NCI-H345 treated with DMSO at 0.1 percent for 48 hours (cell line): ENCODE measurements around the gene S100A6.
"Not testable (repeated sequence)": the region's sequence is repeated elsewhere in the genome, so short reads cannot be mapped to it uniquely, and the experiment has no call there.

Experiments used
- DNase-seq: peaks from one replicate; lab custom pipeline; 2025; ENCODE audit not compliant: unreplicated experiment; lab: John Stamatoyannopoulos, UW

S100A6 gene

DNA sequence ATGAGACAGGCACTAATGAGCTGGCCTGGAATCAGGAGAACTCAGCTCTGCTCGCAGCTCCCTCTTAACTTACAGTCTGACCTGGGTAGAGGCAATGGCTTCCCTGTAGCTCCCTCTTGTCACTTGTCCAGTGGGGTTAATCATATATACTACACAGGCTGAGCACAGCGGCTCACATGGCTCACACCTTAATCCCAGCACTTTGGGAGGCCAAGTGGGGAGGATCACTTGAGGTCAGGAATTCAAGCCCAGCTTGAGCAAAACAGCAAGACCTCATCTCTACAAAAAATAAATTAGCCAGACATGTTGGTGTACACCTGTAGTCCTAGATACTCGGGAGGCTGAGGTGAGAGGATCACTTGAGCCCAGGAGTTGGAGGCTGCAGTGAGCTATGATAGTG lies 4.2 kb downstream of the S100A6 start:
- DNase-seq = no peak

DNA sequence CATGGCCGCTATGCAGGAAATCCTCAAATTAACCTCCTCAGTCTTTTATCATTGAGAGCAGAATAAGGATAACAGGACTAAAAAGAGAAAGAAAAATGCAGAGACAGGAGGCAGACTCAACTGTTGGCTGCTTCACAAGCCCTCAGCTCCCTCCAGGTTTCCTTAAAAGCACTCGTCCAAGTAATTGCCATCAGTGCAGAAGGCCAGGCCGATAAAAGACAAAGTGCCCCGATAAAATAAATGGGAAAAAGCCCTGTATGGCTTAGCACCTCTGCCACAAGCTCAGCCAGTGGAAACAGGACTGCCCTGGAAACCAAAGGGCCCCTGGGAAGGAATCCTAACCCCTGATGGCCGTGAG lies 8.1 kb downstream of the S100A6 start:
- no peak for DNase-seq

DNA sequence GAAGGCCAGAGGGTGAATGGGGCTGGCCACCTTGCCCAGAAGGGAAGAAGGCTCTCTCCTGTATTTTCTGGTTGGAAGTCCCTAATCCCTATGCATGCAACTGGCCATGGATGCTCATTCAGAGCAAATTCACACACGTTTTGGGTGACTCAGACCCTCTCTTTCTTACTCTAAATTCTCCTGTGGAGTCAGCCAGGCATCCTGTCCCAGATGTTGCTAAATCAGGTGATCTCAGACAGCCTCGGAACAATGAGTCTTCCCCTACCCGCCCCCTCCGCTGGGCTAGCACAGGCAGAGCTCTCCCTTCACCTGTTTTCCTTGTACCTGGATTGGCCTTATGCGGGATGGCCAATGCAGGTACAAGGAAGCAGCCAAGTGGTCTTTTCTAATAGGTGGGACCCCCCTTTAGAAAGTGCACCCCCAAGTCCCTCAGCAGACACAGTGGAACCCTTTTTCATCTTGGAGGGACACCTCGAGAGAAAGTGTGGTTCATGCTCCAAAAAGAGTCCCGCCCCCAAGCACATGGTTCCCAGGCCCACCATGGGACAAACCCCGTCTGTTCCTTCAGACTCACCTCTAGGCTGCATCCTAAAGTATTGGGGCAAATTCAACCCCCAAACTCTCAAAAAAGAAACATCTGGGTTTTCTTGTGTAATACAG lies 8.6 kb downstream of the S100A6 start:
- no peak for DNase-seq

DNA sequence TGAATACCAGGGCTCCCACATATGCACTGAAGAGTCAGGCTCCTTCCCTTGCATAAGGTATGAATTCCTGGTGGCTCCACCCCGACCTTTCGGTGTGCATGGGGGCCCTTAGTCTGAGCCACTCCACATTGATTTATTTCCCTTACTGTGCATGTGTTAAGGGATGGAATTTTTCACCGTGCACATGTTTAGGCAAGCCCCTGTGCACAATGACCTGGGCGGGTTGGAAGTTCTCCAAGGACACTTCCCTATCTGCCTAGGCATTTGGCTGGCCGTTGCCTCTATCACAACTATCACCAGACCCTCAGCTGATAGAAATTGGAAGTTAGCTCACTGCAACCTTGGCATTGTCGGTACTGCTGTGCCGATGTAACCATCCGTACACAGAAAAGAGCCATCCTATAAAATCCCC lies 9.7 kb downstream of the S100A6 start:
- peak; percentile 92 for DNase-seq

DNA sequence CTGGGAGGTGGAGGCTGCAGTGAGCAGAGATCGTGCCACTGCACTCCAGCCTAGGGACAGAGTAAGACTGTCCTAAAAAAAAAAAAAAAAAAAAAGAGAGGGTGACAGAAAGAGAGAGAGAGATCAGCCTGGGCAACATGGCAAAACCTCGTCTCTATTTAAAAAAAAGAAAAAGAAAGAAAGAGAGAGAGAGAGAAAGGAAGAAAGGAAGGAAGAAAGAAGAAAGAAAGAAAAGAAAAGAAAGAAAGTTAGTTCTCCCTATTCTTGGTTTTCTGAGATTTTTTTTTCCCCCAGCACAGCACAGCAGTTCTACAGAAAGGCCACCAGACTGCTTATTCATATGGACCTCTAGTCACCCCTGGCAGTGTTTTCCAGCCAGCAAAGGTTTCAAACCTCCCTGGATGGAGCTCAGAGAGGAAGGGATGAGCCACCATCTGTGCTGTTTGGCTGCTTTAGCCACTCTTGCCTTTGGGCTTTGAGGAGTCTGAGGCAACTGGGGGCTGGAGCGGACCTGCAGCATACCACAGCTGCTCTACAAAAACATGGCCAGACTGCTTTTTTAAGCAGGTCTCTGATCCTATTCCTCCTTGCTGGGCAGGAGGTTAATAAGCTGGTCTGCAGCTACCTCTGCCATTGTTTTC lies 10.6 kb downstream of the S100A6 start:
- no peak for DNase-seq

DNA sequence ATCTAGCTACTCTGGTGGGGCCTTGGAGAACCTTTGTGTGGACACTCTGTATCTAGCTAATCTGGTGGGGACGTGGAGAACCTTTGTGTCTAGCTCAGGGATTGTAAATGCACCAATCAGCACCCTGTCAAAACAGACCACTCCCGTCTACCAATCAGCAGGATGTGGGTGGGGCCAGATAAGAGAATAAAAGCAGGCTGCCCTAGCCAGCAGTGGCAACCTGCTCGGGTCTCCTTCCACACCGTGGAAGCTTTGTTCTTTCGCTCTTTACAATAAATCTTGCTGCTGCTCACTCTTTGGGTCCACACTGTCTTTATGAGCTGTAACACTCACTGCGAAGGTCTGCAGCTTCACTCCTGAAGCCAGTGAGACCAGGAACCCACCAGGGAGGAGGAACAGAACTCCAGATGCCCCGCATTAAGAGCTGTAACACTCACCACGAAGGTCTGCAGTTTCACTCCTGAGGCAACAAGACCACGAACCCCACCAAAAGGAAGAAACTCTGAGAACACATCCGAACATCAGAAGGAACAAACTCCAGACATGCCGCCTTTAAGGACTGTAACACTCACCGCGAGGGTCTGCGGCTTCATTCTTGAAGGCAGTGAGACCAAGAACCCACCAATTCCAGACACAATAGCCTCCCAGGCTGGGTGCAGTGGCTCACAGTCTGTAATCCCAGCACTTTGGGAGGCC lies 13.3 kb downstream of the S100A6 start:
- not testable (repeated sequence) for DNase-seq

DNA sequence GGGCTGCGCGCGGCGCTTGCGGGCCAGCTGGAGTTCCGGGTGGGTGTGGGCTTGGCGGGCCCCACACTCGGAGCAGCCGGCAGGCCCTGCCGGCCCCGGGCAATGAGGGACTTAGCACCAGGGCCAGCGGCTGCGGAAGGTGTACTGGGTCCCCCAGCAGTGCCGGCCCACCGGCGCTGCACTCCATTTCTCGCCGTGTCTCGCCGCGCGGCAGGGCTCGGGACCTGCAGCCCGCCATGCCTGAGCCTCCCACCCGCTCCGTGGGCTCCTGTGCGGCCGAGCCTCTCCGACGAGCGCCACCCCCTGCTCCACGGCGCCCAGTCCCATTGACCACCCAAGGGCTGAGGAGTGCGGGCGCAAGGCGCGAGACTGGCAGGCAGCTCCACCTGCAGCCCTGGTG lies 14.0 kb downstream of the S100A6 start:
- DNase-seq = not testable (repeated sequence)

DNA sequence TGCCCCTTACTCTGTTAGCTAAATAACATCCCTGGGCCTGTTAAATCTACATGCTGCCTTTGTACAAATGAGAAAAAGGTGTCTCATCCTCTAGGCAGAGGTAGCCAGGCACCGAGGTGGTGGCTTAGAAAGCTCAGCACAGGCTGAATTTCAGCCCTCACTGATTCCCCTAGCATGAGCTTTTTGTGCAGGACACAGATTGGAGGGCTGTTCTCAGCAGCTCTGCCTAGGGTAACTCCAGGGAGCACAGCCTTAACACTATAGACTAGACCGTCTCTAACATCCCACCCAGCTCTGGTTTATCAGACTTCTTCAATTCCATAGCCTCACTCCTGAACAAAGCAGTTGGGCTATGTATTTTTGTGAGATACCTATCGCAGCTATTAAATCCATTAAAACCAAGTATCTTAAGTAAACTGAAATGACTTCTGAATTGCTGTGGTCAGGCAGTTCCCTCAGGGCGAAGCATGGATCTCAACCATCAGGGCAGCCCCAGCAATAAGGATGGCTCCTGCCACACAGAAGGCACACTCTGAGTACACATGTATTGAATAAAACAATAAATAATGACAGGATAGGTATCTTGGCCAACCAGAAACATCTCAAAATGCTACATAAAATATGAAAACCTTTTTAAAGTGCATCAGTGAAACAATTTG lies 14.8 kb downstream of the S100A6 start:
- DNase-seq = no peak

DNA sequence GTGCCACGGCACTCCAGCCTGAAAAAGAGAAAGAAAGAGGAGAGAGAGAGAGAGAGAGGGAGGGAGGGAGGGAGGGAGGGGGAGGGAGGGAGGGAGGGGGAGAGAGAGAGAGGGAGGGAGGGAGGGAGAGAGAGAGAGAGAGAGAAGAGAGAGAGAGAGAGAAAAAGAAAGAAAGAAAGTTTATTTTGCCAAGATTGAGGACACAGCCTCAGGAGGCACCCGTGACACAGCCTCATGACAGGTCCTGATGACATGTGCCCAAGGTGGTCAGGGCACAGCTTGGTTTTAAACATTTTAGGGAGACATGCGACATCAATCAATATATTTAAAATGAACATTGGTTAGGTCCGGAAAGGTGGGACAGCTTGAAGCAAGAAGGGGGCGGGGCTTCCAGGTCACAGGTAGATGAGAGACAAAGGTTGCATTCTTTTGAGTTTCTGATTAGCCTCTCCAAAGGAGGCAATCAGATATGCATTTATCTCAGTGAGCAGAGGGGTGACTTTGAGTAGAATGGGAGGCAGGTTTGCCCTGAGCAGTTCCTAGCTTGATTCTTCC lies 15.6 kb downstream of the S100A6 start:
- DNase-seq = not testable (repeated sequence)

DNA sequence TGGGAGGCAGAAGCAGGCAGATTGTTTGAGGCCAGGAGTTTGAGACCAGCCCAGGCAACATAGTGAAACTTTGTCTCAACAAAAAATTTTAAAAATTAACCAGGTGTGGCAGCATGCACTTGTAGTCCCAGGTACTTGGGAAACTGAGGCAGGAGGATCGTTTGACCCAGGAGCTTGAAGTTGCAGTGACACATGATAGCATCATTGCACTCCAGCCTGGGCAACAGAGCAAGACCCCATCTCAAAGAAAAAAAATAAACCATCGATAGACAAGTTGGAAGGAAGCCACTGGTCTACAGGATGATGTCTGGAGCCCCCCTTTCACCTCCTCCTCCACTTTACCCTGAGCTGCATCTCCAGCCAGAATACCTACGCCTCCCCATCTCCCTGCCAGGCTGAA lies 16.5 kb downstream of the S100A6 start:
- no peak for DNase-seq

DNA sequence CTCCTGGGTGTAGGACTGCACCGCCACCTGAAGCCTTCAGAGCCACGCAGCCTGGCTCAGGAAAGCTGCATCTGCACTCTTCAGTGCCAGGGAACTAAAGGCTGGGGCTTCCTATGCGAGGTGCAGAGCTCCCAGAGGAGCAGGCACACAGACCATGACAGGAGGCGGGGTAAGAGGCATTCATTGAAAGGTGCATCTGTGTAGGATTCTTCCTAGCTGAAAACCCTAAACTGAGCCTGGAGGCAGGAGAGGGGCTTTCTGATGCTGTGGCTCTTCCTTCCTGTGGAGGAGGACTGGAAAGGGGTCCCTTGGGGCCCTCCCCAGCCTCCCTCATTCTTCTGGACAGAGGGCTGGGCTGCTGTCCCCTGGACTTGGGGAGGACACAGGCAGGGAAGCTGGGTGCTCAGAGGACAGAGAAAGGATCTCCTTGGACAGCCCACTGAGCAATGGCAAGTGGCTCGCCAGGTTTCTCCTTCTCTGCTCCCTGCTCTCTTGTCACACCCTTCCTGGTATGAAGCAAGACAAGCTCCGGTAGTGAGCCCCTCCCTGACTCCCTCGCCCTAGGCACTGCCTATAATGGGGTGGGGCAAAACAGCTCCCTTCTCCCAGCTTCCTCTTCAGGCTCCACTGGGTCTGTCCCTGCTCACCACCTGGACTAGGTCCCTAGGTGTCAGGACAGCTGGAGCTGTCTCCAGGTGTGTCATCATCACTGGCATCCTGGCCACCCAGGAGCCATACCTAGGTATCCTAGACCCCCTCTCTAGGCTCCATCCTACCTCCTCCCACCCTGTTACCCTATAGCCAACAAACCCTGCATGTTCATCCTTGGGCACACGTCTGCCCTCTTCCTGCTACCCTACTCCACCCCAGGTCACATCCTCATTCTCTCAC lies 20.0 kb downstream of the S100A6 start:
- peak; percentile 33 for DNase-seq

DNA sequence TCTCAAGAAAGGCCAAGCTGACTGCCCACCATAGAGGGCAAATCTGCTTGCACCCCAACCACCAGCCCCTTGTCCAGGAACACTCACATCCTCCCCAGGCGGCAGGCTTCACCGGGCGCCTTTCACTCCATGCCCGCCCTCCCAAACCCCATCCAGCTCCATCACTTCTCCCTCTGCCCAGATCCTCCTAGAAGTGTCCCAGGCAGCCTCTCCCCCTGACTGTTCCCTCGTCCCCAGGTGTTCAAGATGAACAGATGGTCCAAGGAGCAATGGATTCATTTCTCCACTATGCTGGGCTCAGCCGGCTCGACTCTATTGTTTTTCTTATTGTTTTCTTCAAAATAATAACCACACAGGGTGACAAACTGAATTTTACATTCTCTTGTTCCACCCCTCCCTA lies 22.1 kb downstream of the S100A6 start:
- DNase-seq = no peak

DNA sequence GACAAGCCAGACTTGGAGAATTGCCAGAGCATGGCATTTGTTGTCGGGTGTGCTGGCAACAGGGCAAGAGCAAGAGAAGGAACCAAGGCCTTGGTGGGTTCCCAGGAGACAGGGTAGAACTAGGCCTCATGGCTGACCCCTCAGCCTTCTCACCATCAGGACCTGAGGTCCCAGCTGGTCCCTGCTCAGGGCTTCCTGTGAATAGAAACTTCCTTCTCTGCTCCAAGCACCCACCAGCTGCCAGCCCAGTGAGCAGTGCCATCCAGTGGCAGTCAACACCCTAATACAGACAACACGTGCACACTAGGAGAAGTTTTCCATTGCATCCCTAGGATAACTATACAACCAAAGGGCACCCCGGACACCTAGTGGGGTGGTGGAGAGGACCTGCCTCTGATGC lies 22.8 kb downstream of the S100A6 start:
- DNase-seq = no peak

DNA sequence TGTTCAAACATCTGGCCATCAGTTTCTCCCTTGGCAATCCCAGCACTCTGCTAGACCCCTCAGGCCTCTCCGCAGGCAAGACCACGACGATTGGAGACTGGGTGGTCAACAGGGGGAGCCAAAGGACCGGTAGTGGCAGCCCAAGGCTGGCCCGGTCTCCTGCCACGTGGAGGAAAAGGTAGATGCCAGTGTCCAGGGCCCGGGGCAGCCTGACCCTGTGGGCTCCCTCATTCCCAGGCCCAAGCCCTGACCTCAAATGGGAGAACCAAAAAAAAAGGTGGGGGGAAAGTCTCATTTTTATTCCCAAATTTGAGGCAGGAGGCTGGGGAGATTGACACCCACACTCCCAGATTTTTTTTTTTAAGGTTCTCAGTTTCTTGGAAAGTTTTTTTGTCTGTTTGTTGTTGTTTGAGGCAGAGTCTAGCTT lies 24.8 kb downstream of the S100A6 start:
- DNase-seq = peak; percentile 89

DNA sequence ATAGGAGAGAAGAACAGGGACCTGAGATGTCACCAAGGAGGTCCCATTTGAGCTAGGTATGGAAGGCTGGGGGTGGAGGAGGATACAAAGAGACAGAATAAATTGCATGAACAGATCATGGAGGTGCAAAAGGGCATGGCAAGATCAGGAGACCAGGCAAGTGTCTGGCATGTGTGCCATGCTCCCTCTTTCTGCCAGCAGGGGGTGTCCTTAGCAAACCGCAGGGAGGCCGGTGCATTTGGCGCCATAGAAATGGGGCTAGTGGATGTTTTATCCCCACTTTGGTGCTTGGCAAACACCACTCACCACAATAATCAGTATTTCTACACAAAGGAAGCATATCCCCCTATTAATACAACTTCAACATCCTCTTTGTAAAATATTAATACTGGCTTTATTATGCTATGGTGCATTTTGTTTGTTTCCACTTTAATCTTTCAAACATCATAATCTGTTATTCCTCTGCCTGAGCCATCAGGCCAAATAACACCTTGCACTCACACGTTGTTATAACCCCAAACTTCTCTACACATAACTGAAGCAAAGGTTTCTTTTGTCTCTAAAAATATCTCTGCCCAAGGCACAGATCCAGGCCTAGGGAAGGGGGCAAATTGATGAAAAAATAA lies 25.9 kb downstream of the S100A6 start:
- peak; percentile 65 for DNase-seq

DNA sequence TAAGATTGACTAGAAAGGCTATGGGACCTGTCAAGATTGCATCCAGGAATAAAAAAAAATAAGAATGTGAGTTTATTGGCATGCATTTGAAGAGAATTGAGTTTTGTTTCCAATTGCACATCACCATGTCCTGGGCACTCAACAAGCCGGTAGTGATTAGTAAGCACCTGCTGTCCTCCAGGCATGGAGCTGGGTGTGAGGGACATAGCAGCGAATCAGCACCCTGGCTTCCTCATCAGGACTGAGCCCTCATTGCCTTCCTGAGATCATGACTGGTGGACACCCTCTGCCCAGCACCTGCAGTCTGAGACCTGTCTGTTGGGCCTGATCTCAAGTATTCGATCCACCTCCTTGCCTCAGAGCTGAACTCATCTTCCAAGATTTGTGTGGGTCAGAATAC lies 26.8 kb downstream of the S100A6 start:
- no peak for DNase-seq

DNA sequence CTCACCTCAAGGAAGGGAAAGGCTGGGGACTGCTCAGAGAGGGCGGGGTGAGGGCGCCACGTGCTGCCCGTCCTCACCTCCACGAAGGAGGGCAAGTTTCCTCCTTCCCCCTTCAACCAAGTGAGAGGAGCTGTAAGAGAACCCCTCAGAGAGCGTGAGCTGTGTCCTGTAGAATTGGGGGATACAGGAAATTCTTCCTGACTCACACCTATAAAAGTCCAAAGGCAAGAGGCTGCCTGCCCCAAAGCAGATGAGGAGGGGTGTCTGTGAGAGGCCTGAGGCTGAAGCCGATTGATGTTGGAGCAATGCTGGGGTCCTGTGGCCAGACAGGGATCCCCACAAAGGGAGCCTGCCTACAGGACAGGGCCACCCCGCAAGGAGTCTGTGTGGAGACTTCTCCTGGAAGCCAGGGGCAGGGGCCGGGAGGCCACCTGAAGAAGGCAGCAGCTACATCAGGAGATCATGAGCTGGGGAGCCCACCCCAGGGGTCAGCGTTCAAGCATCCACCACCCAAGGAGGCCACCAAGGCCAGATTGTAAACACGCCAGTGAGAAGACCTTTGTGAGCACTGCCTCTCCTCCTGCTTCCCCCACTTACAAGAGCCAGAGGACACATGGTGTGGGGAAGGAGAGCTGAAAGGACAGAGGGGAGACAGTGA lies 27.7 kb downstream of the S100A6 start:
- no peak for DNase-seq

DNA sequence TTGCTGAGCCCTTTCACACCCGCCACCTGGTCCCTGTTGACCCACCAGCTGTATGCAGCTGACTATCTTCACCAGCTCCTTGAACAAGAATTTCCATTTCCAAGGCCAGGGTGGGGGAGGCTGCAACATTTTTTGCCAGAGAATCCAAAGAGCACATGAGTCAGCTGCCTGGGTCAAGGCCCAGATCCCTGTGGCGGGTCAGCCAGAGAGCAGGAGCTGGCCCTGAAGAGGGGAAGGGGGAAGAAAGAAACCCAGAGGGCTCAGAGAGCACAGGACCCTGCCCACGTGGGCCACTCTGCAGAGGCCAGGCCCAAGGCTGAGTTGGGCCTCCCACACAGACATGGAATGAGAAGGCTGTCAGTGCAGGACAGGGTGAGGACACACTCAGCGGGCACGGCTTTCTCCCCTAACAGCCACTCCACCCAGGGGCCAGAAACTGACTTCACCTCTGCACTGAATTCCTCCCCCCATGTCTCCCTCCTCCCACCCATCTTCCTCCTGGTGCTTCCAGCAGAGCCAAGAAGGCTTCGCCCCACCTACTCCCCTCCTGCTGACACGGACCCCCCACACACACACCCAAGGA lies 28.9 kb downstream of the S100A6 start:
- DNase-seq = no peak

DNA sequence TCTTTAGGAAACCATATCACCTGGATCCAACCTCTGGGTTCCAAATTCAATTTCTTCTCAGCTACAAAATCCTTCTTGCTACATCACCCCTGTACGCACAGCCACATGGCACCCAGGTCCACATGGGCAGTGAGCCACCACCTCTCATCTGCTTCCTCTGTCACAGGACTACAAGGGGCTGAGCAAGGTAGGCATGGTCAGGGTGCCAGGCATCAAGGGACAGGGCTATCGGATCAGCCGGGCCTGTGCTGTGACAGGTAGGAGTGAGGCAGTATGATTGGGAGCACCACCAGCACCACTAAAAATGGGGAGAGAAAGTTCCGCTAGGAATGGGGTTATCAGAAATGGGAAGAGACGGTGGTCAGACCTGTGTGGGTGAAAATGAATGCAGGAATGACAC lies 29.4 kb downstream of the S100A6 start:
- no peak for DNase-seq
